Small intestine (tissue), 7 donors: ENCODE data around the gene ISG20L2. TPM values are rescaled to one million over a fixed set of nuclear protein-coding genes. Genes with fewer than 3 reads are reported as not detected.

Experiments used
- DNase-seq, 2 donors: peaks; one replicate each; pipeline versions ENCODE4 v3.0.0 to v3.0.0-alpha.2; 2013
- FAIRE-seq: peaks from 2 replicates; lab custom pipeline; 2012; peaks lifted over from hg19 to GRCh38; lab: Jason Lieb, UNC
- H3K27ac ChIP-seq, 3 donors: one replicate each; pipeline ENCODE4 v1.5.1; 2013; ENCODE audit warnings: low read length in 2 of 3, mild to moderate bottlenecking in 2 of 3, control low read depth in 1 of 3, inconsistent platforms in 1 of 3, low read depth in 1 of 3, moderate library complexity in 1 of 3
- H3K27me3 ChIP-seq, 3 donors: one replicate each; pipeline ENCODE4 v1.6.1; 2013; ENCODE audit warnings: low read length in 3 of 3, inconsistent platforms in 1 of 3; ENCODE audit not compliant: control insufficient read depth in 3 of 3, insufficient read depth in 3 of 3
- H3K36me3 ChIP-seq, 3 donors: one replicate each; pipeline ENCODE4 v1.6.1; 2013; ENCODE audit warnings: low read length in 3 of 3, inconsistent platforms in 1 of 3, low read depth in 1 of 3, mild to moderate bottlenecking in 1 of 3, moderate library complexity in 1 of 3; ENCODE audit not compliant: control insufficient read depth in 3 of 3, insufficient read depth in 2 of 3
- H3K4me1 ChIP-seq, 3 donors: one replicate each; pipeline ENCODE4 v1.6.1; 2013; ENCODE audit warnings: low read length in 2 of 3, inconsistent platforms in 1 of 3, low read depth in 1 of 3, mild to moderate bottlenecking in 1 of 3, moderate library complexity in 1 of 3; ENCODE audit not compliant: control insufficient read depth in 3 of 3, insufficient read depth in 2 of 3
- H3K4me3 ChIP-seq, 3 donors: one replicate each; pipeline ENCODE4 v1.5.1; 2013; ENCODE audit warnings: low read length in 3 of 3, control low read depth in 1 of 3, inconsistent platforms in 1 of 3, low read depth in 1 of 3, mild to moderate bottlenecking in 1 of 3, moderate library complexity in 1 of 3
- H3K9me3 ChIP-seq, 2 donors: one replicate each; pipeline ENCODE4 v1.6.1; 2013; ENCODE audit warnings: low read depth in 1 of 2, low read length in 1 of 2; ENCODE audit not compliant: control insufficient read depth in 2 of 2, insufficient read depth in 1 of 2
- WGBS, 3 donors: extraction: QIAGEN DNeasy Blood & Tissue Kit; methylation state at CpG; one replicate each; pipeline ENCODE4 v1.1.7; 2013; 5-methylcytosine and 5-hydroxymethylcytosine counted together
- polyA plus RNA-seq, 4 donors: library from polyadenylated mRNA; stranded (reverse) in 3 of 4; unstranded in 1 of 4; fragments of 200-250 nt in 3 of 4; fragments of 120-200 nt in 1 of 4; gene quantifications; one replicate each; pipeline versions ENCODE4 v1.2.1 to v1.2.3, GENCODE V29; 2013
- donor health status: healthy with polysubstance abuse.
- donor health status: control.
- donor health status: control.
- donor health status: Bipolar disorder and iron deficiency.
- donor health status: healthy.

The ISG20L2 gene
- polyA plus RNA-seq, 4 donors: 12.5 to 34.5 (median 14.9) TPM

DNA sequence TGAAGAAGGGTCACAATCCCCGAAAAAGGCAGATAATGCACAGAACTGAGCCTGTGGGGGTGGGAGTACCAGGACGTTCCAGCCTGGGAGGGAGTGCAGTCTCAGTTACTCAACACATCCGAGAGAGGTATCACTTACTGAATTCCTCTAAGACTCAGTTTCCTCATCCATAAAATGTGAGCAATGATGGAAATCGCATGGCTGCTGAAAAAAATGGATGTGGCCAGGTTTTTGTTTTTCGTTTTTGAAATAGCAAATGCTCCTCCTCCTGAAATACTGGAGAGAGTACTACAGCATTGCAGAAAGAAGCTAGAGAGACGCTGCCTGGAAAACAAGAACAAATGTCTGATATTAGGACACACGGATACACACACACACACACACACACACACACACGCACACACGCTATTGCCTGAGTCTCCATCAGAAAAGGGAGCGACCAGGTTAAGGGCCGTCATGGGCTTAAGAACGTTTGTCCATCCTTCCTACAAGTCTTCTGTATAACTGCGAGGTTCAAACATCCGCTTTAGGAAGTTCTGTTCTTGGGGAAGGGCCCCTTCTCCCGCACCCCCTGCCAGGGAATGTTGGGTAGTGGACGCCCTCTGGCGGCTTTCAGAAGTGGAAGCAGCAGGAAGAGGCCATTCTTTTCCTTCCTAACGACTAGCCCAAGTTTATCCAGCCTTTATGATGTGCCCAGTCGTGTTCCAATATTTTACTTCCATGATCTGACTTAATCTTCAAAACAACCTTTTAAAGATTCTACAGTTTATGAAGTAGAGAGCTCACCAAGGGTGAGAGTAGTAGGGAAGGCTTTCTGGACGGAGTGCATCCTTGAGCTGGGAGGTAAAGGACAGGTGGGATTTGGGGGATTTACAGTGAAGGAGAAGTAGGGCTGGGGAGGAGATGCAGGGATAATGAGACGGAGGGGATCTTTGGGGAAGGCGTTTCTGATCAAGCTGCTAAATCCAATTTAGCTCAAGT, 50.7 kb downstream of the ISG20L2 start:
- Histone ChIP-seq H3K27me3 (peaks cover 7 to 42% (median 13%) of the 10 kb centered on the region in 3 donors), H3K27ac (peak overlapping the region in 2 of 3 donors; percentile 35 to 64), H3K4me1 (peaks cover 0 to 37% (median 4%) of the 10 kb centered on the region in 3 donors), H3K9me3 (no peaks in the 10 kb centered on the region), H3K36me3 (peaks cover 0 to 14% (median 0%) of the 10 kb centered on the region in 3 donors), H3K4me3 (peak overlapping the region in 1 of 3 donors; percentile 53)
- WGBS, 3 donors: 2 to 4% (median 3%) methylated on average over 22 of the region's 22 CpGs
- DNase-seq (peak; percentile 58 to 84), FAIRE-seq (no peak)

- peak within 1 kb of the TSS in 2 of 3 donors; percentile 21 to 53 for H3K4me3 ChIP-seq
- no peaks in the 10 kb centered on the region for H3K9me3 ChIP-seq
- WGBS, 3 donors: 1 to 3% (median 2%) methylated on average over 51 to 70 of the region's 70 CpGs
- DNase-seq (peak in 1 of 2 donors; percentile 66), FAIRE-seq (no peak)
- peak within 1 kb of the TSS in 2 of 3 donors; percentile 39 to 64 for H3K27ac ChIP-seq
- H3K4me1 ChIP-seq: peaks cover 0 to 37% (median 4%) of the 10 kb centered on the region in 3 donors
- peaks cover 0 to 19% (median 0%) of the 10 kb centered on the region in 3 donors for H3K36me3 ChIP-seq
- peaks cover 7 to 42% (median 11%) of the 10 kb centered on the region in 3 donors for H3K27me3 ChIP-seq
These were observed 51.5 kb downstream of the ISG20L2 start, which contains the start of gene NES for GRCh38 chr1:156676820-156677615. Gene NES, minus strand, starts transcription at chr1:156677407. Its CDS starts 143 bp downstream, at chr1:156677264.

DNA sequence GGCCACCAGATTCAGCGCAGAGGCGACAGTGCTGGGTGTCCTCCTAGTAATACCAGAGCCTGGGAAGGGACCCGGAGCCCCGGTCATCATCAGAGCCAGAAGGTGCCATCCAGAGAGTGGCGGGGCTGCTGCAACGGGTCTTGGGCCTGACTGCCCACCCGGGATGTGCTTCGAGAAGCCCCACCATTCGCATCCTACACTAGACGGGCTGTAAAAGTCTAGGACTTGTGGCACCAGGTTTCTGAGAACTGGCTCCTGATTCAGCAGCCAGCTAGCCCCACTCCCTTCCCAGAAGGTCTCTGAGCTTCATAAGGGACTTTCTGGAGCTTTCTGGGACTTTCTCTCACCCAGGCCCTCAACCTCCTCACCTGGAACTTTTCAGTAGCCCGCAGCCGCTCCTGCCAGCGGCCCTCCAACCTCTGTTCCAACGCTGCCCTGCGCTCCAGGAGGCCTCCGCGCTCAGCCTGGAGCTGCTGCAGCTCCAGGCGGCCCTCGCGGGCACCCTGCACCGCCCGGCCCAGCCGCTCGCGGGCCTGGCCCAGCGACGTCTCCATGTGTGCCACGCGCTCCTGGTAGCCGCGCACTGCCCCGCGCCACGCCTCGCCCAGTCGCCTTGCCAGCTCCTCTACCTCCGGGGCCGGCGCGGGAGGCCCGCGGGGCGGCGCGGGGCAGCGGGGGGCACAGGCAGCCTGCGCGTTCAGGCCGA, 52.3 kb downstream of the ISG20L2 start:
- Histone ChIP-seq H3K4me1 (peaks cover 0 to 31% (median 4%) of the 10 kb centered on the region in 3 donors), H3K4me3 (peak overlapping the region in 2 of 3 donors; percentile 21 to 53), H3K9me3 (no peaks in the 10 kb centered on the region), H3K36me3 (peaks cover 0 to 19% (median 0%) of the 10 kb centered on the region in 3 donors), H3K27ac (peak overlapping the region in 2 of 3 donors; percentile 19 to 62), H3K27me3 (peaks cover 7 to 42% (median 8%) of the 10 kb centered on the region in 3 donors)
- DNase-seq (no peak), FAIRE-seq (no peak)
- 16 to 25% (median 21%) methylated on average over 48 to 49 of the region's 49 CpGs for WGBS, 3 donors

DNA sequence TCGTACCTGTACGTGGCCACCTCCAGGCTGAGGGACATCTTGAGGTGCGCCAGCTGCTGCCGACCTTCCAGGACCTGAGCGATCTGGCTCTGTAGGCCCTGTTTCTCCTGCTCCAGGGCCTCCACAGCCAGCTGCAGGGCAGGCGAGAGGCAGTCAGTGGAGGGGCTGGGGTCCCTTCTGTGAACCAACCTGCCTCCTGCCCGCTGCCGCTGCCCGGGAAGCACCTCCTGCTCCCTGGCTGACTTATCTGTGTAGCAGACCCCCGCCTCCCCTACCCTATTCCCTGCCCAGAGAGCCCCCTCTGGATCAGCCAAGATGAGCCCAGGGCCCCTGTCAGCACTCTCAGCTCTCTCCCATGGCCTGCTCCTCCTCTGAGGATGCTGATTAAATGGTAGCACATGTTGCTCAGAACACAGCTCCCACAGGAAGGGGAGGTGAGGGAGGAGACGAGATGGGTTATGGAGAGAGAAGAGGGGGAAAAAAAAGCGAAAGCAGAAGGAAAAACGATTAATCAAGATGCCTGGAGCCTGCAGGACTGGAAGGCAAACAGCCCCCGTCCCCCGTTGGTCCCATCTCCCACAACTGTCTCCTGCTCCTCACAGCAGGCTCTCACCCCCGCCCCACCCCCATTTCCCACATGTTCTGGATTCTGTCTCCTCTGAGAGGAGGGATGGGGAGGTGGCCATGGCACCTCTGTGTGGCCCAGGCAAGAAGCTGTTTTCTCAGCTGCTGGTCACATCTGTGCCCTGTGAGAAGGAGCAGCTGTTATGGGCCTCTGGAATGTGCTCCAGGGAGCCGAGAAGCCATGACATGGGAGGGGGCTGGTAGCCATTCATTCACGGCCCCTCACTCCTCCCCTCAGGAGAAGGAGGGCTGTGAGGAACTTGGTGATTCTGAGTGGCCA, 53.1 kb downstream of the ISG20L2 start:
- Histone ChIP-seq H3K4me3 (peak overlapping the region in 1 of 3 donors; percentile 28), H3K9me3 (no peaks in the 10 kb centered on the region), H3K4me1 (peaks cover 0 to 31% (median 4%) of the 10 kb centered on the region in 3 donors), H3K27me3 (peaks cover 7 to 42% (median 8%) of the 10 kb centered on the region in 3 donors), H3K27ac (peak overlapping the region in 2 of 3 donors; percentile 17 to 19), H3K36me3 (peaks cover 0 to 19% (median 0%) of the 10 kb centered on the region in 3 donors)
- FAIRE-seq: no peak
- DNase-seq: peak in 1 of 2 donors; percentile 21
- 59 to 74% (median 61%) methylated on average over 13 to 18 of the region's 18 CpGs for WGBS, 3 donors

DNA sequence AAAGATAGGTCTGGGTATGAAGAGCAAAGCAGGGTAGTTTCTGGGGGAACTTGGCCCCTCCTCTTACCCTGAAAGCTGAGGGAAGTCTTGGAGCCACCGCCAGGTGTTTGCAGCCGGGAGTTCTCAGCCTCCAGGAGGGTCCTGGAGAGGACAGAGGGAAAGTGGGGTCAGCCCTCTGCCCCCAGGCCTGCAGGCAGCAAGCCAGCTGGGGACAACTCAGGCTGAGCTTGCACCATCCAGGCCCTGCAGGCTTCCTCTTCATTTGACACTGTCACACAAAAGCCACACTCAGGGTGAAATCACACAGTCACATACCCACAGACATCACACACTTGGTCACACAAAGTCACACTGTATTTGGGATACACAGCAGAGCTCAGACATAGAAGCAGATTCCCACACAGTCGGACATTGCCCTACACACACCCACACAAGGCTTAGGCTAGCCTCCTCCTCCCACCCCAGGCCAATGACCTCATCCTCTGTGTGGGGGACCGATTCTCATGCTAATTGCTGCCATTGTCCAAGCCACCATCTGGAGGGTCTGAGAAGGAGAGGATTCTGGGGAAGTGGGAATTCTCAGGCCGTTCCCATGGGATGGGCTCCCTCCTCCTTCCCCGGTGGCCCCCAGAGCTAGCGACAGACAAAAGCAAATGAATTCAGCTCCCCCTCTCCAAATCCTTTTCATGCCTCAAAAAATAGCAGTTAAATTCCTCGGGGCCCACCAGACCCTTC, 55.0 kb downstream of the ISG20L2 start:
- peaks cover 0 to 34% (median 4%) of the 10 kb centered on the region in 3 donors for H3K4me1 ChIP-seq
- H3K27me3 ChIP-seq: peaks cover 7 to 33% (median 8%) of the 10 kb centered on the region in 3 donors
- peaks cover 0 to 19% (median 0%) of the 10 kb centered on the region in 3 donors for H3K36me3 ChIP-seq
- H3K27ac ChIP-seq: peak overlapping the region in 2 of 3 donors; percentile 13
- FAIRE-seq (no peak), DNase-seq (peak in 1 of 2 donors; percentile 65)
- no peak overlapping the region for H3K4me3 ChIP-seq
- 46 to 66% (median 64%) methylated on average over 8 of the region's 8 CpGs for WGBS, 3 donors
- H3K9me3 ChIP-seq: no peaks in the 10 kb centered on the region
